Lower leg skin (tissue), 3 donors: ENCODE data around the gene OSMR.

Experiments
- POLR2A ChIP-seq, 2 donors: fragments of 450-650 bp; IDR thresholded peaks; one replicate each; pipeline ENCODE4 v1.6.1; 2016 to 2017; ENCODE audit warnings: antibody characterized with exemption in 2 of 2, mild to moderate bottlenecking in 1 of 2, moderate library complexity in 1 of 2
- TF ChIP-seq, protein P1 (sequence below), 3 donors: fragments of 450-650 bp; IDR thresholded peaks; one replicate each; pipeline ENCODE4 v1.5.1; 2016; ENCODE audit warnings: antibody characterized with exemption in 3 of 3, mild to moderate bottlenecking in 3 of 3, moderate library complexity in 2 of 3

DNA sequence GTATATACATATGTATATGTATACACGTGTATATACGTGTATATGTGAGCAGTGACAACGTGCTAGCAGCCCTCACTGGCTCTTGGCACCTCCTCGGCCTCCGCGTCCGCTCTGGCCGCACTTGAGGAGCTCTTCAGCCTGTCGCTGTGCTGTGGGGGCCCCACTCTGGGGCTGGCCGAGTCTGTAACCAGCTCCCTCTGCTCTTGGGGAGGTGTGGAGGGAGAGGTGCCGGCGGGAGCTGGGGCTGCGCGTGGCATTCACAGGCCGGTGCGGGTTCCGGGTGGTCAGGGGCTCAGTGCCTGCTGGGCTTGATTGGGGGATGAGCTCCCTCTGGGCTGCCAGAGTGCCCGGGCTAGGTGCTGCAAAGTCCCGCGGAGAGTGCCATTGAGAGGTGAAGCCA is 24.1 kb upstream of the OSMR start:
- TF ChIP-seq, protein P1, sequence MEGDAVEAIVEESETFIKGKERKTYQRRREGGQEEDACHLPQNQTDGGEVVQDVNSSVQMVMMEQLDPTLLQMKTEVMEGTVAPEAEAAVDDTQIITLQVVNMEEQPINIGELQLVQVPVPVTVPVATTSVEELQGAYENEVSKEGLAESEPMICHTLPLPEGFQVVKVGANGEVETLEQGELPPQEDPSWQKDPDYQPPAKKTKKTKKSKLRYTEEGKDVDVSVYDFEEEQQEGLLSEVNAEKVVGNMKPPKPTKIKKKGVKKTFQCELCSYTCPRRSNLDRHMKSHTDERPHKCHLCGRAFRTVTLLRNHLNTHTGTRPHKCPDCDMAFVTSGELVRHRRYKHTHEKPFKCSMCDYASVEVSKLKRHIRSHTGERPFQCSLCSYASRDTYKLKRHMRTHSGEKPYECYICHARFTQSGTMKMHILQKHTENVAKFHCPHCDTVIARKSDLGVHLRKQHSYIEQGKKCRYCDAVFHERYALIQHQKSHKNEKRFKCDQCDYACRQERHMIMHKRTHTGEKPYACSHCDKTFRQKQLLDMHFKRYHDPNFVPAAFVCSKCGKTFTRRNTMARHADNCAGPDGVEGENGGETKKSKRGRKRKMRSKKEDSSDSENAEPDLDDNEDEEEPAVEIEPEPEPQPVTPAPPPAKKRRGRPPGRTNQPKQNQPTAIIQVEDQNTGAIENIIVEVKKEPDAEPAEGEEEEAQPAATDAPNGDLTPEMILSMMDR (IDR thresholded peaks at IDR 0.05) = no peak
- no peak for TF ChIP-seq POLR2A (IDR thresholded peaks at IDR 0.05)
